HG03064 (cell line): ENCODE results near the gene CHIC1.
"Not testable (repeated sequence)": the region's sequence is repeated elsewhere in the genome, so short reads cannot be mapped to it uniquely, and the experiment has no call there.

ENCODE experiments used
- ATAC-seq: cut with Tn5 transposase; IDR thresholded peaks from one replicate; pipeline ENCODE4 v1.9.1; 2021; ENCODE audit warnings: low read depth; ENCODE audit not compliant: unreplicated experiment

The CHIC1 gene

GRCh38 chrX:73562984-73563737 is at the start of gene CHIC1:
TSS of gene CHIC1 (plus strand) at chrX:73563197. CDS start at chrX:73563285, 88 bp downstream.
- peak; percentile 49 for ATAC-seq

GRCh38 chrX:73522823-73523222 is 40.2 kb upstream of the CHIC1 start:
- not testable (repeated sequence) for ATAC-seq

- ATAC-seq: no peak
Measured at GRCh38 chrX:73524906-73525305, 38.1 kb upstream of the CHIC1 start.

- ATAC-seq: no peak
Measured at GRCh38 chrX:73525928-73526690, 36.9 kb upstream of the CHIC1 start.

- ATAC-seq: not testable (repeated sequence)
Measured at GRCh38 chrX:73531655-73532054, 31.3 kb upstream of the CHIC1 start.

- ATAC-seq: no peak
Measured at GRCh38 chrX:73556159-73556558, 6.8 kb upstream of the CHIC1 start.

GRCh38 chrX:73561801-73562200 is 1.2 kb upstream of the CHIC1 start:
- no peak for ATAC-seq

GRCh38 chrX:73562458-73562857 is 539 bp upstream of the CHIC1 start:
- ATAC-seq: no peak

- peak; percentile 28 for ATAC-seq
Measured at GRCh38 chrX:73563738-73564068, 706 bp downstream of the CHIC1 start.

- ATAC-seq: no peak
Measured at GRCh38 chrX:73577361-73577760, 14.4 kb downstream of the CHIC1 start.

GRCh38 chrX:73581002-73581628 is 18.1 kb downstream of the CHIC1 start:
- ATAC-seq: no peak

GRCh38 chrX:73597758-73598157 is 34.8 kb downstream of the CHIC1 start:
- ATAC-seq: not testable (repeated sequence)

- ATAC-seq: no peak
Measured at GRCh38 chrX:73615022-73615421, 52.0 kb downstream of the CHIC1 start.

GRCh38 chrX:73641669-73642068 is 78.7 kb downstream of the CHIC1 start:
- not testable (repeated sequence) for ATAC-seq

- no peak for ATAC-seq
Measured at GRCh38 chrX:73647212-73647611, 84.2 kb downstream of the CHIC1 start.

- no peak for ATAC-seq
Measured at GRCh38 chrX:73647632-73648322, 84.8 kb downstream of the CHIC1 start.

- not testable (repeated sequence) for ATAC-seq
Measured at GRCh38 chrX:73661322-73661721, 98.3 kb downstream of the CHIC1 start.

- ATAC-seq: no peak
Measured at GRCh38 chrX:73668779-73669178, 105.8 kb downstream of the CHIC1 start.

- ATAC-seq: no peak
Measured at GRCh38 chrX:73681408-73681807, 118.4 kb downstream of the CHIC1 start.

GRCh38 chrX:73683236-73683859 is 120.4 kb downstream of the CHIC1 start:
- ATAC-seq: no peak
